DMS53 treated with DMSO at 0.1 percent for 48 hours (cell line): Measurements from ENCODE around the gene DNLZ.

ENCODE experiments used
- DNase-seq: peaks from one replicate; lab custom pipeline; 2025; ENCODE audit not compliant: unreplicated experiment; lab: John Stamatoyannopoulos, UW

Gene DNLZ

DNA sequence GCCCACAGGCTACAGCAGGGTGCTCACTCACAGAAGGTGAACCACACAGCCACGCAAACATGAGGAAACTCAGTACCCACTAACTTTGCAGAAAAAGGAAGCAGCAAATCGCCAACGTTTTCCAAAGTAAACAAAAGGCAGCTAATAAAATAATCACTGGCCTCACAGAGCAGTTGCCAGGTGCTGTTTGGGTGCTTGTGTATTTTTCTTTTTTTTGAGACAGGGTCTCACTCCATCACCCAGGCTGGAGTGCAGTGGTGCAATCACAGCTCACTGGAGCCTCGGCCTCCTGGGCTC is 32.6 kb upstream of the DNLZ start:
- DNase-seq = no peak

DNA sequence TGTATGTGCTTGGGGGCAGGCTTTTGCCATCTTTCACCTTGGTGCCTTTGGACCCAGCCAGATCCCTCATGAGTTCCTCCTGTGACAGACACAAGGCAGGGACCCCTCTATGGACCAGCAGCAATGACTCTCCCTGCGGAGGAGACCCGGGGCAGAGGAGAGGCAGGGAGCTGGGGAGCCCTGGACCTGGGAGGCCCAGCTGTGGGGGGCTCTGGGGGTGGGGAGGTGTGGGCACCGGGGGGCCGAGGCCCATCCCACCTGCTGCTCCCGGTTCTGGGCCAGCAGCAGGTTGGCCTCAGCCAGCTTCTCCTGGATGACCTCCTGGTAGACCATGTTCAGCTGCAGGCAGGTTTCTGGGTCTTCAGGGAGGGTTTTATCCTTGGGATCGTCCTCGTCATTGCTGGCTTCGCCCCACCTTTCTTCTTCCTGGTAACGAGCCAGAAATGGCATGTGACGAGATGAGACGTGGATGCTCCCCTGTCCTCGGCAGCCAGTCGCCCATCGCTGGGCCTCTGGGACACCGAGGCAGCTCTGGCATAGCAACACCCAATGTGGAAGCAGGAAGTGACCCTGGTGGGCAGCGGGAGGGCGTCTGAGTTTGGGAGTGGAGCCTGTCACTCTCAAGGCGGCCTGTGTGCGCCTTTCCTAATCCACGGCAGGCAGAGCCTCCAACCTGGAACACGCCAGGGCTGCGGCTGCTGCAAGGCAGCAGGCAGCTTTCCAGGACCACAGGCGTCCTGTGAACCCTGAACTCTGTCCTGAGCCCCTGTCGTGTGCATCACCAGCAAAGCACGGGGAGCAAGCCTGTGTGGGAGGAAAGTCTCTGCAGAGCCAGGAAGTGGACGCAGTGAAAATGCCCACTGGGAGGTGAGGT is 32.0 kb upstream of the DNLZ start:
- no peak for DNase-seq

DNA sequence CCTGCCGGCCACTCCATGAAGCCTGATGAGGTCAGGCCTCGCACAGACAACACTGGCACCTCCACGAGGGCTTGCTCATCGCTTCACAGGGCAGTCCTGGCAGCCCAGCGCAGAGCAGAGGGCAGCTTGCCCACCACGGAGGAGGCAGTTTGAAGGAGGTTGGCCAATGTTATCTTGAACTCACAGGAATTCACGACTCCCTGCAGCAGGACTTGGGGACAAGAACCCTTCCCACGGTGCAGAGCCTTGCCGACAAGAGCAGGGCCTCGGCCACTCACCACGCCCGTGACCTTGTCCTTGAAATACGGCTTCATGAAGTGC is 31.4 kb upstream of the DNLZ start:
- DNase-seq = no peak

DNA sequence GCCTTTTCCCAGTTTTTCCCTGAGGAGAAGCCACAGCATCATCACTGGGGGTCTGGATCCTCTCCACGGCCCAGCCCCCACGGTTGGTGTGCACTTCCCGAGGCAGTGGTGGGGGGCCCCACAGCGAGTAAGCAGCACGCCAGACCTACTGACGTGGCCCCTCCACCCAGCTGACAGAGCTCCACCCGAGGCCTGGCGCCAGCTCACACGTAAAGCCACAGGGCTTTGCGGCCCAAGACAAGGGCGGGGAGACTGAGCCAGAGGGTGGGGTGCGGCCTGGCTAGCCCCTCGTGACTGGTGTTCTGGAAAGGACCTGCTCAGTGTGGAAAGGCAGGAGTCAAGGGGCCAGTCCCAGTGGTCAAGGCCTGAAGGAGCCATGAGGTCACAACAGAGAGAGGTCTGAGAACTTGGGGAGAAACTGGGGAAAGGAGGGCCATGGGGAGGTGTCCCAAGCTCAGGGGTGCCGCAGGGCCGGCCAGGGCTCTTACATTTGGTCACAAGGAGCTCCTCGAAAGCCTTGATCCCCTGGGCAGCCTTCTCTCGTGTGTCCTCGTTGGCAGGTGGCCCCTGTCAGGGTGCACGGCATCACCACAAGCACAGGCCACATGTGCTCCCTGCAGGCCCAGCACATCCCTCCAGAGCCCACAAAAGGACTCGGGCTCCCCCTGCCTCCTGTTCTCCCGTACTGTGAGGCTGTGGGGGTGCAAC is 30.9 kb upstream of the DNLZ start:
- DNase-seq = no peak

DNA sequence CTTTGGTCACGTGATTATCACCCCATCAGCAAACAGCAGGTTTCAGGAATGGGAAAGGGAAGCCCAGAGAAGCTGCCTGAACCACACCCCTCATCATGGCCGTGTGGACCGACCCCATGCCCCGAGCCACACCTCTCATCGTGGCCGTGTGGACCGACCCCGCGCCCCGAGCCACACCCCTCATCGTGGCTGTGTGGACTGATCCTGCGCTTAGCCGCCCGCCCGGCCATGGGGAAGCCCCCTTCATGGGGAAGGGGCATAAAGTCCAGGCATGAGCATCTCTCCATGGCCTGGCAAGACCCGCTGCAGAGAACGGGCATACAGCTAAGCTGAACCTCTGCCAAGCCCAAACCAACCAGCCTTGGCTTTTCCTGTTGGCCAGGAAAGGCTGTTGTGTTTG is 30.0 kb upstream of the DNLZ start:
- no peak for DNase-seq

DNA sequence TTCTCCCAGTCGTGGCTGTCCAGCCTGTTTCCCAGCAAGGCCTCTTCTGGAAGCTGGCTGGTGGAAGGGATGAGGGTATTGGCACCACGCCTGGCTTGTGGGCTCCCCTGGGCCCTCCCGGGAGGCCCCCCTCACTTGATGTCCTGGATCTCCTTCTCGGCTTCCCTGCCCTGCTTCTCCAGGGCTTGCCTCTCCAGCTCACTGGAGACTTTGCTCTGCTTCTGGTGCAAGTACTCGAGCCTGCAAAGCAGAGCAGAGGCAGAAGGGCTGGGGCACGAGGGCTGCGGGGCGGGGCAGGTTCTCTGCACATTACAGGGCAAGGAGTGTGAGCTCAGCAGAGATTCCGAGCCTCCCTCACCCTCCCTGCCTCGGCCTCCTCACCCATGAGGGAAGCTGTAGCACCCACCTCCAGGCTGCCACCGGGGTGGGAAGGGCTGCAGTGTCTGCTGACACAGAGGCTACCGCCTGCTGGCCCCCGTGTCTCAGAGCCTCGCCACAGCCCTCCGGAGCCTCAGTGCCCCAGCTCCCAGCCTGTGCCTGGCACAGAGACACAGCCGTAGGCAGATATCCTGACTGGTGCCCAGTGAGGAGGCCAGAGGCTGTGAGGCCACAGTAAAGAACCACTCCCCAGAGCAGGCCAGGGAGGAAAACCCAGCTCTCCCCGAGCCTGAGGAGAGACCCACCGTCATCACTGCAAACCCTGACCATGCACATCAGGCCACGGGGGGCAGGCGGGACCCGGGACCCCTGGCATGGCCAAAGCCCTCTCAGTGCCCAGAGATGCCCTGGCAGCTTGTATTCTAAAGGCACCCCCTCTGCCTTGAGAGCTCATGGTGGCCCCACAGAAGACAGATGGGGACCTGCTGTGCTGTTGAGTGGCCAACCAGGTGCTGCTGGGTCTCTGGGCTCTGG is 29.2 kb upstream of the DNLZ start:
- no peak for DNase-seq

DNA sequence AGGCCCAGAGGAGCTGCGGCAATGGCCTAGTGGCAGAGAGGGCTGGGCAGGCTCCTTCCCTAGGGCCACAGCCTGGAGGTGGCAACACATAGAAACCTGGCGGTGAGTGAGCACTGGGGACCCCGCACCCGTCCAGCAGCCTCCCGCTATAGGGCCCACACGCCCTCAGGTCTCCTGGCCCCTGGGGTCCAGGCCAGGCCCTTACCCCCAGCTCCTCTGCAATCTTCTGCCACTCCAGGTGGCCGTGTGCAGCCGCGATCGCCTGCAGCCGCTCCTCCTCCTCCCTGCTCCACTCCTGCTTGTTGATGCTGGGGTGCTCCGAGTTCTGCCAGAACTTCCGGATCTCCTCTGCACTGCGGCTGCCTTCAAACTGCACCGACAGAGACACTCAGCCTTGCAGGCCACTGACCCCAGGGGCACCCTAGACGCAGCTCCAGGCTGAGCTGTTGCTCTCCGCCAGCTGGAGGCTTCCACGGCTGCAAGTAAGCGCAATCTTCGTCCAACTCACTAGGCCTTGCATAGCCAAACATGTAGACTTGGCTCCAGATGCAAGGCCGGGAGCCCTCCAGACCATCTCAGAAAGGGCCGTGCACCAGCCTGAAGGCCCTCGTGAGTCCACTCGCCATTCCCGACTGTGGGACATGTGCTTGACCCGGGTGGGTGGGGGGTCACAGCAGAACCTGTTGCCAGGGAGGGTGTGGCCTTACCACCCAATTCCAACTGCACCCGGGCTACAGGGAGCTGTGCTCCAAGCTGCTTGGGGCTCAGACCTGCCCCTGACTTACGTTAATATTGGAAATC is 28.4 kb upstream of the DNLZ start:
- DNase-seq = no peak

DNA sequence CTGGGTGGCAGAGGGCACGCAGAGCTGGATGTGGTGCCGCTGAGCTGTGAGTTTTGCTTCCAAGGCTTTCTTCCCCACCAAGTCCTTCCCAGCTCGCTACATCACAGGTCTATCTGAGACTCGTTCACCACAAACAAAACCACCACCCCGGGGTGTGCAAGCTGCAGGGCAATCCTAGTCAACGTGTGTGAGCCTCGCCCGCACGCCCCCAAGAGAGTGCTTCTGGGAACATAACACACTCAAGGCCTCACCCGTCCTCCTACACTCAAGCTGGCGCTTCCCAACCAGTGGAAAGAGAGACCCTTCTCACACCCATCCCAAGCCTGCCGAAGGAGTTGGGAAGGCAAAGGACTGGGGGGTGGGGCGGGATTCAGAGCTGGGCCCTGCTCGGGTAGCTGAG is 25.9 kb upstream of the DNLZ start:
- no peak for DNase-seq

DNA sequence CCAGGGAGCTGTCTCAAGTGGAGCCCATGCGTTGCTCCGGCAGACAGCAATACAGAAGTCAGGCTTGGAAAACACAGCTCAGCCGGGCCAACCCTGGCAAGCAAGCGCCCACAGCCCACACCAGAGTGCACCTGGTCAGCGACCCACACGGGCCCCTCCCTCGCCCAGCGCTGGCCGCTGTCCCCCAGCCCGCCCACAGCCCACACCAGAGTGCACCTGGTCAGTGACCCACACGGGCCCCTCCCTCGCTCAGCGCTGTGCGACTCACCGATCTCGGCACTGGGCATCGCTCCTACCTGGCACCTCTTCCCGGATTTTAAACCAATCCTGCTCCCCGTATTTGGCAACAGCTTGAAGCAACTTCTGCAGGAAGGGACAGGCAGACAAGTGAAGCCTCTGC is 23.7 kb upstream of the DNLZ start:
- no peak for DNase-seq

DNA sequence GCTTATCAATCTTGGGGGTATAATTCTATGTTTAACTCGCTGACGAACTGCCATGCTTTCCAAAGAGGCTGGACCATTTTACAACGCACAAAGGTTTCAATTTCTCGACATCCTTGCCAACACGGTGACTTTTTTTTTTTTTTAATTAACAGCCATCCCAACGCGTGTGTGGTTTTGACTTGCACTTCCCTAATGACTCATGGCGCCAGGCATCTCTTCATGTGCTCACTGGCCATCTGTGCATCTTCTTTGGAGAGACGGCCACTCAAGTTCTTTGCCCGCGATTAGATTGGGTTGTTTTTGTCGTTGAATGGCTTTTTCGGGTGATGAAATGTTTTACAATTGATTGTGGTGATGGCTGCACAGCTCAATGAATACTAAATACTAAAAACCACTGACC is 22.5 kb upstream of the DNLZ start:
- DNase-seq = no peak

DNA sequence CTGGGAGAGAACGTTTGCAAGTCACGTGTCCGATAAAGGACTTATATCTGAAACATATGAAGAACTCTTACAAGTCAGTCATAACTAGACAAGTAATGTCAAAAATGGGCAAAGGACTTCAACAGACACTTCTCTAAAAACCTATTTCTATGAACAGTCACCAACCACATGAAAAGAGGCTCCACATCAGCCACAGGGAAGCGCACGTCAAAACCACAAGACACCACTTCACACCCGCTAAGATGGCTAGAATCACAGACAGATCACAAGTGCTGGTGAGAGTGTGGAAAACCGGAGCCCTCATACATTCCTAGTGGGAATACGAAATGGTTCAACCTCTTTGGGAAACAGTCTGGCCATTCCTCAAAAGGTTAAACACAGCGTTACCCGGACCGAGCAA is 21.5 kb upstream of the DNLZ start:
- DNase-seq = no peak

DNA sequence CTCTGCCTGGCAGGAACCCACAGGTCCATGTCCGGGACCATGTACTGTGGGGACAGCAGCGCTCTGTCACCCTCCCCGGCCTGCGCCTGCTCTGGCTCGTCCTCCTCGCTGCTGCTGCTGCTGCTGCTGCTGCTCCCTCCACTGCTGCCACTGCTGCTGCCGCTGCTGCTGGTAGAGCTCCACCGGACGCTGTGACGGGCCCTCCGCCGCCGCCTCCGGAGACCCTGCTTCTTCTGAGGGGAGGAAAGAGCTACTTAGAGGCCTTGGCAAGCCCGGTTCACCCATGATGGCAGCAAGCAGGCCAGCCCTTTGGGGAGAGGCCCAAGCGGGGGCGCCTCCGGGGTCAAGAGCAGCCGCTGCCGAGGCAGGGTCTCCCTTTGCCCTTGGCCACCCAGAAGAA is 19.9 kb upstream of the DNLZ start:
- DNase-seq = no peak

DNA sequence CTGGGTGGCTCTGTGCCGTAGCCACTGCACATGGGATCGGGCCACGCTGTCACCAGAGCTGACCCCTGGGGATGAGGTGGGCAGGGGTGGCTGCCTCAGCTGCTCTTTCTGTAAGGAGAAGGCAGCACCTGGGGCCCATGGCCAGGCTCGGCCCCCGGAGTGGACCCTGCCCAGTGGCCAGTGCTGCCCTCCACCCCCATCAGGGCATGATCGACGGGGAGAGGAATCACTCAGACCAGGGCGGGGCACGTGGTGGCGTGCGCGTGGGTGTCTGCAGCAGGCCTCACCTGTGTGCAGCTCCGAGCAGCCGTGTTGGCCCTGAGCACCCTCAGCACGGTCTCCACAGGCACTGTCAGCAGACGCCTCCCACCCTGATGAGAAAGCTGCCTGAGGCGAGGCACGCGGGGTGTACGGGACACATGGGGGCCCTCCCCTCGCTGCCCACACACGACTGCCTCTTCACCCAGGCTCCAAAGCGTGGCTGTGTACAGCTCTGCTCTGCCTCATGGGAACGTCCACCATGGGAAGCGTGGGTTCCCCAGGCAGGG is 18.5 kb upstream of the DNLZ start:
- no peak for DNase-seq

DNA sequence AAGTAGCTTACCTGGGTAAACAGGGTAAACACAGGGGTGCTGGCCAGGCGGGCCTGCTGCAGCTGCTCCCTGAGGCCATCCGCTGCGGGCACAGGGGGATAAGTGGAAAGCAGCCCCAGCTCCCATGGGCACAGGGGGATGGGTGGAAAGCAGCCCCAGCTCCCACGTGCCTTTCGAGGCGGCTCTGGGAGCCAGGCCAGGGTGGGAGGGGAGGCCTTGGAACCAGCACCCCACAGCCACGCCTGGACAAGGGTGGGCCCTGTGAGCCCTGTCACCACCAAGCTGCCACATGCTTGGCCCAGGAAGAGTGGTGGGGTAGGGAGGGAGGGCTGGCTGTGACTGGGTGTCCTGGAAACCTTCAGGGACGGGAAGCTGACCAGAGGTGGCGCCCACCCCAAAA is 17.8 kb upstream of the DNLZ start:
- DNase-seq = no peak

DNA sequence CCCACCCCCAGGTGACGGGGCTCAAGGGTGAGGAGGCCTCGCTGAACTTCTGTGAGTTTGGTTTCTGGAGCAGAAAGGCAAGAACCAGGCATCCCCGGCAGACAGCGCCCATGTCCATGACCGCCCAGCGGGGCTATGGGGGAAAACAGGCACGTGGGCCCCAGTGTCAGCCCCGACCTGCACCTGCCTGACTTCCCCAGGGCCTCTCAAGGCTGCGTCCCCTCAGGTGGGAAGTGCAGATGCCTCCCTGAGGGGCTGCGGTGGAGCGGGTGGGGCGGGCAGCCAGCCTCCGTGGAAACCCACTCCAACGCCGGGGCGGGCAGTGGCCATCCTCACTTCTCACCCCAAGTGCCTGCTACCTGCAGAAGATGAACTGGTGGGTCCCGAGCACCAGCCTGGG is 16.8 kb upstream of the DNLZ start:
- no peak for DNase-seq

DNA sequence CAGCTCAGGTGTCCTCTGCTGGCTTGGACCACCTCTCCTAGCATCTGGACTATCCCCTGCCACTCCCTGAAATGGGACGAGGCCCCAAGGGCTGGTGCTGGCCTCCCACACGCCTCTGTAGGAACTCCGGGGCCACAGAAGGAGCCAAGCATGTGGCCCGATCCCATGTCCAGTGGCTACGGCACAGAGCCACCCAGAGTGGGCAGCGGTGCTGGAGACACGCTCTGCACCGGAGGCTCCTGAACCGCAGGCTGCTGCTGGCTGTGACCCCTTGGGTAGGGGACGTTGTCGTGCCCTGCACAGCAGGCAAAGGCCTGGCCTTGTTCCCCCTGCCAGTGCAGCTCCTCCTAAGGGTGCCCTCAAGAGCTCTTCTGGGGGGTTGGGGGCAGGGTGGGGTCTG is 16.3 kb upstream of the DNLZ start:
- DNase-seq = no peak

DNA sequence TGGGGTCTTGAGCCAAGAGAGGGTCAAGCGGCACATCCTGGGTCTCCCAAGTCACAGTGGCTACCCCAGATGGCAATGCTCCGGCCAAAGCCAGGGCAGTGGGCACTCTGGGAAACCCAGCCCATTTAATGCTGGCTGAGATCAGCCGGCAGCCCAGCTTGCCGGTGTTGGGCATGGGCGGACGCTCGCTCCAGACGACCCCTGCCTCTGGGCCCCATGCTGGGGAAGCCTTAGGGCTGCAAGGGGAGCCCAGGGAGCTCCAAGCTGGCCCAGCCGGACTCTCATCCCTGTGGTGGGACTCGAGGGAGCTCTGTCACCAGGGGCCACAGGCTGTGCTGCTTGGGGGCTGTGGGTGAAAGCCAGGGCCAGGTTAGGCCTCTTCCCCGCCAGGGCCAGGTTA is 15.9 kb upstream of the DNLZ start:
- DNase-seq = no peak

DNA sequence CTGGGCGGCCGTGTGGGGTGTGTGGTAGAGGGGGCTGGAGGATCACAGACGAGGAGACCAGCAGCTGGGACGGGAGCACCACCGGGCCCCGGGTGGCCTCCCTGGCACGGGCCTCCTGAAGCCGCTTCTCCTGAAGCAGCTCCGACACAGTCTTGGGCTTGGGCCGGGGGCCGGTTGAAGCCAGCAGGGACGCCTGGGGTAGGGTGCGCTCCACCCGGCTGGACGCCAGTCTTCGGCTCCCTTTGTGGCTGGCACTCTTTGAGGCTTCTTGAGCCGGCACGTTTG is 15.4 kb upstream of the DNLZ start:
- DNase-seq = no peak

DNA sequence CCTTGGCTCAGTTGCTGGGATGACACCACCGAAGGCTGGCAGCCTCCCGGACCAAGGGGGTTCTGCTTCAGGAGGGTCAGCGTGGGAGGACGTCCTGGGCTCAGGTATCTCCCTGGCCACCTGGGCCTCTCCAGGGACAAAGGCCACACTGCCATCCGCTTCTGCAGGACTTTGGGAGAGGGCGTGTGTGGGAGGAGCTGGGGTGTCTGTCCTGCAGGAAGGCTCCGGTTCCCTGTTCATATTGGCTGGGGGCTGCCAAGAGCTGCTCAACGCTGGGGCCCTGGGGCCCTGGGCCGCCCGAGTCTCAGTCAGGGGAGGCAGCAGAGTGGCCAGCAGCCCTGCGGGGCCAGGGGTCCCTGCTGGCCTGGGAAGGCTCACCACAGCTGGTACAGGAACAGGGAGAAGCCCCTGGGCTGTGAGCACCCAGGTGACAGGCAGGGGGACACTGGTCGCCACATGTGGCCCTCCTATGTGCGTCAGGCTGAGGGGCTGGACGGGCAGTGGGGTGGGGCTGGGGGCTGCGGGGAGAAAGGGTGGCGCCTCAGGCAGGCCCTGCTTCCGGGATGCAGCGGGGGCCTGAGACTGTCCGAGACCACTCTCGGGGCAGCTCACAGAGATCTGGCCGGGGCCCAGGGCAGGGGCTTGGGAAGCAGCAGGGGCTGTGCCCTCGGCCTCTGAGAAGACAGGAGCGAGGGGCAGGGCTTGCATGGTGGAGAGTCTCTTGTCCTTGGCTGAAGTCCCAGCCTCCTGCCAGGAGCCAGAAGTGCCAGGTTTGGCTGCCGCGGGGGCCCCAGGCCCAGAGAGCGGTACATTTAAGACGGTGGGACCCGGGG is 14.8 kb upstream of the DNLZ start:
- no peak for DNase-seq
